Suppressor macrophage treated with lipopolysaccharide for 4 hours (primary cell): Measurements from ENCODE around the gene DNAL1.

ENCODE experiments used
- DNase-seq: peaks from one replicate; pipeline ENCODE4 v3.0.0-alpha.2; 2020

DNAL1 gene

DNA sequence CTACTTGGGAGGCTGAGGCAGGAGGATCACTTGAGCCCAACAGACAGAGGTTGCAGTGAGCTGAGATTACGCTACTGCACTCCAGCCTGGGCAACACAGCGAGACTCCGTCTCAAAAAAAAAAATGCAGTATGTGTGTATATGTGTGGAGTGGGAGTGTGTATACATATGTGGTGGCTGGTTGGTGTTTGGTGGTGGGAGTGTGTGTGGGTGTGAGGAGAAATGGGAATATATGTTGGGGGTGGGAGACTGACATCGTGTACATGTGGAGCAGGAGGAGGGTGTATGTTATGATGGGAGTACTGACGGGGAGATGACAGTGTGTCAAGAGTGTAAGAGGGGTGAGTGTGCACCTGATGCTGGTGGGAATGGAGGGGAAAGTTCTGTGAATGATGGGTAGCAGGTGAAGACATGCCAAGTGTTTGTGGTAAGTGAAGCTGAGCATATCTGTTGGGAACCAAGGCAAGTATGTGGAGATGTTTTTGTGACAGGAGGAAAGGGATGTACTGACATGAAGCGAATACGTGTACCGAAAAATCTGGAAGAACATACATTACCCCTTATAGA, 65.2 kb downstream of the DNAL1 start:
- no peak for DNase-seq

DNA sequence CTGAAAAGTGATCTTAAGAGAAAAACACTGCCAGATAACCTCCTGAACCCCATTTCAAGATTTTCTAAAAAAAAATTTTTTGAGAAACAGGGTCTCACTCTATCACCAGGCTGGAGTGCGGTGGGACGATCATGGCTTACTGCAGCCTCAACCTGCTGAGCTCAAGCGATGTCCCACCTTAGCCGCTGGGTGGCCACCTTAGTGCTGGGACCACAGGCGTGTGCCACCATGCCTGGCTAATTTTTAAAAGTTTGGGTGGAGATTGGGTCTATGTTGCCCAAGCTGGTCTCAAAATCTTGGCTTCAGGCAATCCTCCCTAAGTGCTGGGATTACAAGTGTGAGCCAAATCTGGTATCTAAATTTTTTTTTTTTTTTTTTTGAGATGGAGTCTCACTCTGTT, 66.0 kb downstream of the DNAL1 start:
- DNase-seq = no peak

DNA sequence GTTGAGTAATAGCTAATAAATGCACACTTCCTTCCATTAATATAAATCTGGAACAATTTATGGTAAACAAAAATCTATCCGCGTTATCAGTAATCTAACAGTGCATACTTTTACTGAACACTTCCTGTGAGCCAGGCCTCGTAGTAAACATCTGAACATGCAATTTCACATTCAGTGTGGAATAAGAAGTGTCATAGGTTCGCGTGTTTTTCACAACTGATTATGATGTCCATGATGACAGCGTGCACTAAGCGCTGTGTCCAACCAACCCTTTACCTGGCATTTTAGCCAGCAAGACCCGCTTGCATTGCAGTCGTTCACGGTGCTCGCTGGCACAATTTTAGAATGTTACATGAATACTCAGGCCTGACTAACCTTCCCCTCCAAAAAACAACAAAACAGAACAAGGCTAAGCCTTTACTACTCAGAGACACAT, 67.3 kb downstream of the DNAL1 start:
- peak; percentile 24 for DNase-seq

DNA sequence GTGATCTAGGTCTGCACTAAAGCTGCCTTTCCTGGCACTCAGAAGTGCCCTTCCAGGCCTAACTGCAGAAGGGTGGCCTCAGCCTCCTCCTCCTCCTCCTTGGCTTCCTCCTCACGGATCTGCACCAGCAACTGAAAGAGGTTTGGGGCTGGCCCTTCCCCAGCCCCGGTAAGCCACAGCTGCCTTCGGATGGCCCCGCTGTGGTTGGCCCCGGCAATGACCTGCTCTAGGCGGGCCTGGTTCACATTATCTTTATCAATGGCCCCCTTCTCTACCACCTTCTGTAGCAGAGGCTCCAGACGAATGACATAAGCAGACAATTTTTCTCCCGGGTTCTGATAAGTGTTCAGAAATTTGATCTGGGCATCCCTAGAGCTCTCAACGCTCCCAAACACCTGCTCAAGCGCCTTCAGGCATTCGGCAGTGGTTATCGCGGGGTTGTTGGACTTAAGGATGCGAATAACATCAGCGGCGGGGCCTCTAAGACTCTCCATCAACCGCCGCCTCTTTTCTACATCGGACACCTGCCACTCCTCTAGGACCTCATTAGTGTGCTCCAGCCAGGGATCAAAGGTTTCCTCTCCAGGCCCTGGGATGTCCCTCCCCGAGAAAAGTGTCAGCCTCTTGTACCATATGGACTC, 67.9 kb downstream of the DNAL1 start:
- peak; percentile 47 for DNase-seq

DNA sequence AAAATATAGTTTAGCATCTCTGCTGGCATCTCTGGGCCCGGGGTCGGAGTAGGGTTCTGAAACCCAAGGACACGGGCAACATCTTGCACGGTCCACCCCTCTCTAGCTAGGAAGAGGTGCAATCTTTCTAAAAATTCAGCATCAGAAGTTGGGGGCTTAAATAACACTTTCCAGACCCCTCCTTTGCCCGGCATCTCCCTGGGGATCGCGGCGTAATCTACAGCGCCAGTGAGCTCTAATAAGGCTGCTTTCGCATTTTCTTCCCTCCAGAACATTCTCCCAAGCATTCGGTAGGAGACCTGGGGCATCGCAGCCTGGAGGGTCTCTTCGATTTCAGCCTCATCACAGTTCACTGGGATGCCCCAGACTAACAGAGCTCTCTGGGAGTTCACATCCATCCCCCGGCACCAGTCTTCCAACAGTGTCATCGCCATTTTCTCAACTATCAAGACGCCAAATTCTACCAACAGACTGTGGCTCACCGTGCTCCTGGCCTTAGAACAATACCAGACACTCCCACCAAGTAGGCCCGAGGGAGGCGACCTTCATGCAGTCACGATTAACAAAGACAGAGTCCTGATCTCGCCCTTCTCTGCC, 68.5 kb downstream of the DNAL1 start:
- DNase-seq = no peak

DNA sequence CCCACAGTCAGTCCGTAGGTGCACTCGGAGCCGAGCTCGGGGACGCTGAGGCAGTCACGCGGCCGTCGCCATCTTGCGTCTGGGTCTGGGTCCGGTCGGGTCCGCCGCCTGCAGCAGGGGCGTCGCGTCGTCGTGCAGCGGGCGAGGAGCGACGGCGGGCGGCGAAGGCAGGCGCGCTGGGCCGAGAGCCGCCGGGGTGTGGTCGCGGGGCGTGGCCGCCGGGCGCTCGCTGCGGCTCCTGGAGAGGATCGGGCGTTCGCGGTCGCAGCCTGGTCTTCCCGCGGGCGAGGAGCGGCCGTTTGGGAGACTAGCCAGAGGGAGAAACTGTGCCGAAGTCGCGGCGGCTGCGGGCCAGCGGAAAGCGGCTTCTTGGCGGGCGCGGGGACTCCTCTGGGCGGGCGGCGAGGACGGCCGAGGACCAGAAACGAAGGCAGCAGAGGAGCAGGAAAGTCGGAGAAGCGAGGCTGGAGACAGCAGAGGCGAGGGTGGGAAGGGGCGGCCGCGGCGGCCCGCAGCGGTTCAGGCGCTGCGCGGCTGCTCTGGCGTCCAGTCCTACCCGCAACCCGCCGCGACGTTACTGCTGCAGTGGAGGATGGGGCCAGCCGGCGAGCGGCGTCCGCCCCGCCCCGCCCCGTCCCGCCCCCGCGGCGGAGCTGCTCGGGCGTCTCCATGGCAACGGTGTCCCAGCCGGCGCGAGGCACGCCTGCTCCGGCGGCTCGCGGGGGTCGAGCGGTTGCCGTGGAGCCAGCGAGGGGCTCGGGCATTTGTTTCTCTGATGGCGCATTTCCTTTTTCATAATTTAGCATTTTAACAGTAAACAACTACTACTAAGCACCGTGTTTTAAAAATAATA, 69.2 kb downstream of the DNAL1 start, which contains the start of gene PNMA1:
Gene PNMA1 (minus strand): TSS at position 582 of the 853 bp plus-strand sequence. CDS start 745 bp downstream, outside the sequence.
- DNase-seq = peak; percentile 89

DNA sequence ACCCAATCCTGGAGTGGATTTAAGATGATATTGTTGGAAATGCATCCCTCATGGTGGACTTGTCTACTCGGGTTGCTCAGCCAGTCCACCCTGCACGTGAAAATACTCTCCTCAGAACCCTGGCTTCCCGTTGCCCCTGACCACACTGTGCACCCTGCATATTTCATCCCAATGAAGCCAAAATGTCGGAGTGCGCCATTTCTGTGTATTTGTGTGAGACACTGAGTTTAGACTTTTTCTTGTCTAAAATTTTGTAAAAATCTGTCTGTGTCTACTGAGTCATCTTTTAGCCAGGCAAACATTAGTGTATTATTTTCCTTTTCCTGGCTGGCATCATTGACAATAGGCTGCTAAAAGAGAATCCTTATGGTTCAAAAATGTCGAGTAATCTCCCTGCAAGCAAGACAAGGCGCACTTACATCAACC, 69.9 kb downstream of the DNAL1 start:
- DNase-seq = no peak

DNA sequence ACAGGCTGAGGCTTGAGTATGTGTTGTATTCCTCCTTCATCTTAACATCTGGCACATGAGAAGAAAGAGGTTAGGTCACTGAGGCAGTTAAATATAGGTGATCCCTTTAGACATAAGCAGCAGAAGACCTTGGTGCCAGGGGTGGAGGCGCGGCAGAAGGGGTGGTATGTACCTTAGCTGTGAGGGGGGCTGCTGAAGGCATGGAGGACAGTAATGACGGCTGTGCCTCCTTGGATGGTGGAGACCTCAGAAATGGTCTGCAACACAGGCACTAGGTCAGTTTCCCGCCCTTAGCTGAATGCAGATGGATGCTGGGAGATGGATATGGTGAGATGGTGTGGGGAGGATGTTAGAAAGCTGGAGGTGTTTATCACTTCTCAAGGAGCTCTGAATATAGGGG, 70.9 kb downstream of the DNAL1 start:
- DNase-seq = no peak

DNA sequence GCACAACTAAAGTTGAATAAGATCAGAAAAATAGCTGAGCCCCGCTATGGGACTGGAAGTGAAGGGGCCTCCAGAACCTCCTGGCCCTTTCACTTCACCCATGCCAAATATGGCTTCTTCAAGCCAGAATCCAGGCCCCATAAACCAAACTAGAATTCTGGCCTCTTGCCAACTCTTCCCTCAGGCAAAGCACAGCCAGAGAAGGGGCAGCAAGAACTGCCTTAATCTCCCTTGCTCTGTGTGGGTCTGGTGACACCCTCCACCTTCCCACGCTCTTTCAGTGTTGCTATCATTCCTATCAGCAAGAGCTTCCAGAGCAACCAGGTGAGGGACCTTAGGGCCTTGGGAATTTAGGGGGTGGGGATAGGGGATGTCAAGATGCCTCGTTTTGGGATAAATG, 72.5 kb downstream of the DNAL1 start:
- DNase-seq = no peak

DNA sequence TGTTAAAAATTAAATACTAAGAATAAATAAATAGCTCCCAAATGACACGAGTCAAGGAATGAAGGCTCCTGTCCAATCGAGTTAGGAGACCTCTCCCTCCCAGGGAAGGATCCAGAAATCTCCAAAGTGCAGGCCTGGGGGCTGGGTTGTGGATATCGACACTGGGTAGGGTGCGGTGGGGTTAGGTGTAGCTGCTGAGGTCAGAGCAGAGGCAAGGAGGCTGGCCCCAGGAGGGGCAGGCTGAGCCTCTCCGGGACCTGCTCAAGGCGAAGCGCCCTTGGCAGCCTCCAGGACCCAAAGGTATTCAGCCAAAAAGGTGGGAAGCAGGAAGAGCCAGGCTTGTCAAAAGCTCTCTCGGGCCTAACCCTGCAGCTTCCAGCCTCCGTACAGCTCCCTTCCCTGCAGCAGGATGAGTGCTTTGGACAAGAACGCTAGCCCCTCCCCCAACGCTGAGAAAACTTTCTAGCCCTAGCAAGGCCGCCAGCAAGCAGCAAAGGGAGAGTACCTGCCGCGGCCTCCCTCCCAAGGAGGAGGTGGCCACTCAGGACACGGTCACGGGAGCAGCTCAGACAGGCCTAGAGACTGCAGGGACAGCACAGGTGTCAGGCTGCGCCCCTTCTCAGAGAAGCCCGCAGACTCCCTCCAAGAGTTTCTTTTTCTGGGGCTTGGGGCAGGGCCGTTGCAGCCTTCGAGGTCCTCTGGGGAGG, 73.1 kb downstream of the DNAL1 start:
- DNase-seq = no peak

DNA sequence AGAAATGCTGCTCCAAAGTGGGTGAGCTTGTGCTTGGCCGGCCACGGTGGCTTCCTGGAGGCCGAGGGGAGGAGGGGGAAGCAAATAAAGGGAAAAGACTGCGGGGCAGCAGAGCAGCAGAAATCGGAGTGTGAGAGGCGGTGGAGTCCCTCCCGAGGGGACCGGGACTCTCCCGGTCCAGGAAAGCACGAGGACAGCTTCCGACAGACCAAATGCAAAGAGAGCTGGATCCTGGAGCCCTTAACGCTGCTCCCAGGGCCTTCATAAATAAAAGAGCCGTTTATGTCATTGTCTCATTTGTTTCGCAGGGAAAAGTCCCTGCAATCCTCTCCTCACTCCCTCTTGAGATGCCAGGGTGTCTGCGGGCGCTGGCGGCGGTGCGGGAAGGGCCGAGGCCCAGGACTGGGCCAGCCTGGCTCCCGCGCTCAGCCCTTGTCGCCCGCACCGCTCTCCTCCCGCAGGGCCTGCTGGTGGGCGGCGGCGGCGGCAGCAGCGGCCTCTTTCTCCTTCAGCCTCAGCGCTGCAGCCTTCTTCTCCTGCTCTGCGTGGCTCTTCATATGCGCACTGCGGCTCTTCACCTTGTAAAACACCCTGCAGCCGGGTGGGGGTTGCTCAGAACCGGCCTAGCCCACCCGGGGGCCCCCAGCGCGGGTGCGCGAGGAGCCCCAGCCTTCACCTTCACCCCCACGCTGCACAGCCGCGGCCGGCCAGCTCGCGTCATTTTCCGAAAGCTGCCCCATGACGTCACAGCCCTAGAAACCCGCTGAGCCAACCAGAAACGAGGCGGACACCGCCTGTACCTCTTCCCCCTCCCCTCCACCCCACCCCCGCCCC, 73.8 kb downstream of the DNAL1 start:
- DNase-seq = no peak

DNA sequence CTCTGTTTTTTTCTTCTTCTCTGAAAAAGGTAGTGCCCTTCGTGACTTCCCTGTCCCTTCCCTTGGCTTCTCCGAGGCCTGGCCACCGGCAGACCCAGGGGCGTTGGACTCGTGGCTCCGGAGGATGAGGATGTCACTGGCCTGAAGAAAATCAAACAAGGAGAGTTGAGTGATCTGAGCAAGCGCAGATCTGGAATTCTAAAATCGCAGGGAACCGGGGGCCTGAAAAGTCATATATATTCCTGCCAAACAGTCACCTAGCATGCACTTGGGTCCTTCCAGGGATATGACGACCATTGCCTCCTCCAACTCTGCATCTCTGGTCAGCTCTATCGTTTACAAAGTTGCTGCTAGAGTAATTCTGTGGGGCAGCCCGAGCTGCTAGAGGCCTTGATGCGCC, 74.6 kb downstream of the DNAL1 start:
- no peak for DNase-seq

DNA sequence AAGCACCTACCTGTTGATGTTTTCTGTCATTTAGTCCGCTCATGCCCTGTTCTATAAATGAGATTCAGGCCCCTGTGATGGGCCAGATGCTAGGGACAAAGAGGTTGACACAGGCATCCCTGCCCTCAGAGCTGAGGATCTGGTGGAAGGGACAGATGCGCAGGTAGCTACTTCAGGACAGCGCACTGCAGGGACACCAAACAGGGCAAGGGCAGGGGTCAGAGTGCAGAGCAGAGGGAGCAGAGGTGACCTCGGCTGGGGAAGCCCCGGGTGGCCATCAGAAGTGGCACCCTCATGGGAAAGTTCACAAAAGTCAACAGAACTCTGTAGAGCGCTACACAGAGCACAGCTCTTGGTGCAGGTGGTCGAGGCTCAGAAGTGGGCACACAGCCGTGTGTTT, 75.0 kb downstream of the DNAL1 start:
- no peak for DNase-seq

DNA sequence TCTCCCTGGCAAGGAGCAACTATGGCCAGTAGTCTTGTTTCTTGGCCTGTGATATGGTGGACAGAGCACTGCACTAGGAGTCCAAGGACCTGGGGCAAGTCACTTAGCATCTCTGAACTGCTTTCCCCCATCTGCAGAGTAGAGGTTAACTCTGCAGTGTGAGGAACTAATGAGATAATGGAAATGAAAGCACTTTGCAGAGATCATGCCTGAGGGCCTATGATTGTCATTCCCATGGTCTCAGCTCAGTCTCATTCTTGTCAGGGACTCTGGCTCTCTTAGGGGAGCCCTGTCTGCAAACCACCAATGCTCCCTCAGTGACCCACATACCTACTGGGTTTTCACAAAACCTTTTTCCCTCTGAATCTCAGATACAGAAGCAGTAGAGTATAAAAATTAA, 75.8 kb downstream of the DNAL1 start:
- DNase-seq = no peak

DNA sequence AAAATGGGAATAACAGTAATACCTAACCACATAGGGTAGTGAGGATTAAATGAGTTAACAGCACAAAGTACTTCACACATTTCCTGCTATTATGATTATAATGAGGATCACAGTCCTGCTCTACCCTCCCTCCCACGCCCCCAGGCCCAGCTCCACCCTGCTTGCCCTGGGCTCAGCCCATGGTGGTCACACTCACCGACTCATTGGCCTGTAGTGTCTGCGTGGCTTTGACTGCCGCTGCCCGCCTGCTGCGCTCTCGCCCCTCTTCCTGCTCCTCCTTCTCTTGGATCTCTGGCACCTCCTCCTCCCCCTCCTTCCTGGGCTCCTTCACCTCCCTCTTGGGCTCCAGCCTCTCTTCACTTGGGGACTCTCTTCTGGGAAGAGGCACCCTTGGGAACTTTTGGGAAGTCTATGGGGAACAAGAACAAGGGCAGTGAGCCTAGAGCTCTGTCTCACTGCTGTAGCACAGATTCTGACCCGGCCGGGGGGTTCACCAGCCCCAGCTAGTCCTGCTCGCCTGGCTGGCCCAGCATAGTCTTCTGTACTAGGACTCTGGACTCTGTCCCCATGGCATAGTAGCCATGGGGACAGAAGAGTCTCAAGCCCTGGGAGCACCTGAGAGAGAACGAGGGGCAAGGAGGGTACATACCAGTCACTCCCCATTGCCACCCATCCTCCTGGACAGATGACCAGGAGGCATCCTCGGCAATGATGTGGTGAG, 76.5 kb downstream of the DNAL1 start:
- no peak for DNase-seq

DNA sequence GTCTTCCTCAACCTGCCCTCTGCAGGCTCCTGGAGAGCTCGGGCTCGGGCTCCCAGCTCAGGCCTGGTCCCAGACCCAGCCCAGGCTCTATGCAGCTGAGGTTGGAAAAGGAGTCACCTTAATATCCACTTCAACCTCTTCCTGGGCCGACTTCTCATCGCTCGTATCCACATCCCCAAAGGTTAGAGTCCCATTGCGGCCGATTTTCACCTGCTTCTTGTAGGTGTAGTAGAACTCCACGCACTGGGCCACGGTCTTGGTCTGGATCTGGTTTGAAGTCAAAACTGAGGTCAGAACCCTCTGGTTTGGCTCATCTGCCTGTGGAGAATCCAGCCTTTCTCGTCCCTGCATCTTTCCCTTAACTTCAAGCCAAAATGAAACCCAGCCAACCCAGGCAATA, 77.8 kb downstream of the DNAL1 start:
- no peak for DNase-seq

DNA sequence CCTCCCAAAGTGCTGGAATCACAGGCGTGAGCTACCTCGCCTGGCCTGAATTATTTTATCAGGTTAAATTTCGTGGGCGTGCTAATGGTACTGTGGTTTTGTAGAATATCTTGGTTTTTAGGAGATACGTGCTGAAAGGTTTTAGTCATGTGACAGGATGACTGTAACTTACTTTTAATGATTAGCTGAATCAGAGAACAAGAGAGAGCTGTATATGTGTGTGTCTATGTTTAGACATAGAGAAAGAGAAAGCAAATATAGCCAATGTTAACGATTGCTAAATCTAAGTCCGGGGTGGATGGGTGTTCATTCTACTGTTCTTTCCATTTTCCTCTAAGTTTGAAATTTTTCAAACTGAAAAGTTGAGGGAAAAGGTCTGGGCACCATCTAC, 78.6 kb downstream of the DNAL1 start:
- DNase-seq = peak; percentile 61

DNA sequence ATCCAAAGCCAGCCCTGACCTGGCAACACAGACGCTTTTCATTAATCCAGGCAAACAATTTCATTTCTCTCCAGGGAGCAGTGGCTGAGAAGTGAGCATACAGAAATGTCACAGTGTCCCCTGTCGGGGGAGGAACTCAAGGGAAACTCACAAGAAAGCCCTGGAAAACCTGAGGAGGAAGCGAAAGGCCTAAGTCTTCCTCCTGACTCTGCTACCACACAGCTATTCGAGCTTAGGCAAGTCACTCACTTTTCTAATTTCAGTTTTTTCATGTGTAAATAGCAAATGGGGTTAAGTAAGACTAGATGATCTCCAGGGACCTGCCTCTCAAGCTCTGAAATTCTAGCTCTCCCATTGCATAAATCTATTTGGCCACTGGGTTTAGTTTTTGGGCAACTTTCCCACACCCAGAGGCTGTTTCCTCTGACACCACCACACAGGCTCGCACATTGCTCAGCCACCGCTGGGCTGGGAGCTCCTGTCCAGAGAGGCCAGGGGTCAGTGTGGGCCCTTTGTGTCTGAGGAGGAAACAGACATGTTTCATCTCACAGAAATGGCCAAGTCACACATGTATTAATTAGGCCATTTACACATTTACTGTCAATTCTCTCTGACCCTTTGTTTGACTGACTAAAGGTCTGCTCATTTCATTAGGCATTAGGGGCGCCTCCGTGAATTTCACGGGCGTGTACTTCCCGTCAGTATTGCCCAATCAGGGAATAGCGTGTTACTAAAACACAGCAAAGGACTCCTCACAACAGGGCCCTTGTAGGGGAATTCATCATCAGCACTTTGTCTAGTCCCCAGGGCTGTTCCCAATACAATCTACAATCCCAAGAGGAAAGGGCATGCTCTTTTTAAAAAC, 79.2 kb downstream of the DNAL1 start:
- DNase-seq = peak; percentile 89

DNA sequence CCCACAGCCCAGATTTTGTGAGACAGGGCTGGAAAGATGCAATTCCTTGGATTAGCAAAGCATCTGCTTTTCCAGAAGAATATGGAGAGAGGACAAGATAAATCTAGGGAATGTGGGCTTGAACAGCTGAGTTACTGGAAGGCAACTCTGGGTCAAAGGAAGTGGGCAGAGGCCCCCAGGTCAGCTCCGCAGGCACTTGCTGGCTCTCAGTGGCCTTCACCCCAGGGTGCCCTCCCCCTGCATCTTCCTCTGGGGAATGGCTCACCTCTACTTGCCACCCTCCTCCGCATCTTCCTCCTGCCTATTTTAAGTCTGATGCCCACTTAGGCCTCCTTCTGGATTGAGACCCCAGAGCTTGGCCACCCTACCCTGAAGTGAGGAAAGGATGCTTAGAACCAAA, 79.9 kb downstream of the DNAL1 start:
- DNase-seq = no peak
